ENCODE results near the gene P4HA1.

GRCh38 chr10:73021050-73021449 lies 75.6 kb downstream of the P4HA1 start:
- TF ChIP-seq POLR2AphosphoS5 (IDR thresholded peaks at IDR 0.05; ENCODE audit: insufficient read depth, low read depth, low read length) (no peak), CTCF (IDR thresholded peaks at IDR 0.05; ENCODE audit: extremely low read depth in 1 of 2, insufficient read depth in 1 of 2, low read depth in 1 of 2, low read length in 2 of 2) (no peak), POLR2A (IDR thresholded peaks at IDR 0.05; ENCODE audit: low read depth, low read length) (no peak), EZH2 (IDR thresholded peaks at IDR 0.05; ENCODE audit: borderline replicate concordance, low read depth, low read length, severe bottlenecking) (no peak)

Data from endothelial cell of umbilical vein (primary cell).